Measurements from ENCODE around the gene TBL1X.

TBL1X gene

GRCh38 chrX:9492901-9493300, 28.0 kb downstream of the TBL1X start:
- TF ChIP-seq CTCF (IDR thresholded peaks at IDR 0.05) = no peak

- no peak for TF ChIP-seq CTCF (IDR thresholded peaks at IDR 0.05)
Observed at GRCh38 chrX:9493936-9494335, 29.1 kb downstream of the TBL1X start.

- no peak for TF ChIP-seq CTCF (IDR thresholded peaks at IDR 0.05)
Observed at GRCh38 chrX:9494771-9495170, 29.9 kb downstream of the TBL1X start.

GRCh38 chrX:9495496-9495895, 30.6 kb downstream of the TBL1X start:
- no peak for TF ChIP-seq CTCF (IDR thresholded peaks at IDR 0.05)

- TF ChIP-seq CTCF (IDR thresholded peaks at IDR 0.05) = no peak
Observed at GRCh38 chrX:9498236-9498635, 33.4 kb downstream of the TBL1X start.

GRCh38 chrX:9500584-9500983, 35.7 kb downstream of the TBL1X start:
- no peak for TF ChIP-seq CTCF (IDR thresholded peaks at IDR 0.05)

GRCh38 chrX:9501362-9501761, 36.5 kb downstream of the TBL1X start:
- TF ChIP-seq CTCF (IDR thresholded peaks at IDR 0.05) = no peak

GRCh38 chrX:9503261-9503660, 38.4 kb downstream of the TBL1X start:
- TF ChIP-seq CTCF (IDR thresholded peaks at IDR 0.05) = no peak

Measured in LNCAP (cell line).